Adipose tissue (tissue), 3 donors: ENCODE data around the gene PTDSS2. TPM values are rescaled to one million over a fixed set of nuclear protein-coding genes. Genes with fewer than 3 reads are reported as not detected.

Experiments used
- H3K27ac ChIP-seq: one replicate; pipeline ENCODE4 v1.5.1; 2013; ENCODE audit warnings: low read depth, low read length
- WGBS, 3 donors: extraction: QIAGEN DNeasy Blood & Tissue Kit; methylation state at CpG; one replicate each; pipeline ENCODE4 v1.1.7; 2013; 5-methylcytosine and 5-hydroxymethylcytosine counted together
- polyA plus RNA-seq, 3 donors: library from polyadenylated mRNA; stranded (reverse); fragments of 200-250 nt; gene quantifications; one replicate each; pipeline ENCODE4 v1.2.3, GENCODE V29; 2013
- donor health status: healthy with polysubstance abuse.
- donor health status: Bipolar disorder and iron deficiency.
- donor health status: healthy.

PTDSS2 gene
- polyA plus RNA-seq, 3 donors, result 18.1 to 23.4 (median 22.0) TPM

GRCh38 chr11:474914-475506, 24.9 kb downstream of the PTDSS2 start:
- no peak overlapping the region for H3K27ac ChIP-seq
- 96 to 98% (median 98%) methylated on average over 48 of the region's 48 CpGs for WGBS, 3 donors

DNA sequence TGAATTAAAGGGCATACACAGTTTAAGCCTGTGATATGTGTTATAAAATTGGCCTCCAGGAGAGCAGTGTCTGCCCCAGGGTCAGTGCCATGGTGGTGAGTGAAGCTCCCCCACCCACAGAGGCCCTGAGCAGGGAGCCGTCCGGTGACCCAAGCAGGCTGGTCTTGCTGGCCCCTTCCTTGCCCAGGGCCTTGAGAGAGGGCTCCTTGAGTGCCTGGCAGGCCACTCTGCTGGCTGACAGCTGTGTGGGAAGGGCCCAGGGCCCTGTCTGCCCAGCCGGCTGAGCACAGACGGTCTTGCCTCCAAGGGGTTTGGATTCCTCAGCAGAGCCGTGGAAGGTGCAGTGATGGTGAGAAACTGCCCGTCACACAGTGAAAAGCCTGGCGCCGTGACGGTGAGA, 25.9 kb downstream of the PTDSS2 start:
- no peak overlapping the region for H3K27ac ChIP-seq
- 93 to 96% (median 94%) methylated on average over 9 of the region's 9 CpGs for WGBS, 3 donors

DNA sequence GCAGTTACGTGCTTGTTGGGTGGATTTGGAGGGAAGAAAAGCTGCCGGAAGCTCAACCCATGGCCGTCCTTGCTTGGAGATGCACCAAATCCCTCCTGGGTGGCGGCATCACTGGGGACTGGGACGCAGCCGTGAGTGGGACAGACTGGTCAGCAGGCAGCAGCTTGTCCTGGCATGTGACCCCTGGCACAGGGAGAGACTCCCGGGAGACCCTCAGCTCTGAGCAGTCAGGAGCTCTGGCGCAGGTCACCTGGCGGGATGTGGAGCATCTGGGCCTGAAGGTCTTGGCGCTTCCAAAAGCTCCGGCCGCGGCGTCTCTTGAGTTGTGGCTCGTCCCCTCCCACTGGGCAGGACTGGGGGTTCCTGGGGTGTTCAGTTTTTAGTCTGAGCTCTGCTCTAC, 26.3 kb downstream of the PTDSS2 start:
- no peak overlapping the region for H3K27ac ChIP-seq
- 95 to 97% (median 96%) methylated on average over 15 of the region's 15 CpGs for WGBS, 3 donors

DNA sequence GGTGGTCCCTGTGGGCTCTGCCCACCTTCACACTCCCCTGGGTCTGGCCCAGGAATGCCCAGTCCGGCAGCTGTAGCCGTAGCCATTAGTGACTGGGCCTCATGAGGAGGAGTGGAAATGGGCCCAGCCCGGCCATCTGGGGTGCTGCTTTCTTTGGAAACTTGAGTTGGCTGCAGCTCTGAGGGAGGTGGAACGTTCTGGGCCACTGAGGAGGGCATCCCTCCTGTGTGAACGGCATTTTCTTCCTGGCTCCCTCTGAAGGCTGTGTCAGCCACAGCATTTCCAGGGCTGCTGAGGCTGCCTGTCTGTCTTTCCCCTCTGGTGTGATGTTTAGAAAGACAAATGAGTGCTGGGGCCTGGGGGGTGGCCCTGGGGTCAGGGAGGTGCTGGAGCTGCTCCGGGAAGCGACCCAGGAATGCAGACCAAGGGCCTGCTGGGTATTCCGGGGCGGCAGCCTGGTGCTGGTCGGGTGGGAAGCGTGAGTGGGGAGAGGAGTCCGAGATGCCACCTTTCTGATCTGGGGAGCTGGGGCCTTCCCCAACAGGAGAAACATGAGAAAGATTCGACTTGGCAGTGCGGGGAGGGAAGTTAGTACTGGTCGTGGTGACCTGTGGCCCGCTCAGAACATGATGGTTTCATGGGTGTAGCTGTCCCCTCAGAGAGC, 27.1 kb downstream of the PTDSS2 start:
- 74 to 87% (median 81%) methylated on average over 16 of the region's 16 CpGs for WGBS, 3 donors
- H3K27ac ChIP-seq, result no peak overlapping the region

- 90 to 96% (median 91%) methylated on average over 12 to 13 of the region's 13 CpGs for WGBS, 3 donors
- no peak overlapping the region for H3K27ac ChIP-seq
Observed at GRCh38 chr11:479311-479710, 29.2 kb downstream of the PTDSS2 start.

GRCh38 chr11:484616-485015, 34.5 kb downstream of the PTDSS2 start:
- whole genome bisulfite sequencing, 3 donors, result 96 to 98% (median 96%) methylated on average over 38 of the region's 38 CpGs
- no peak overlapping the region for H3K27ac ChIP-seq

DNA sequence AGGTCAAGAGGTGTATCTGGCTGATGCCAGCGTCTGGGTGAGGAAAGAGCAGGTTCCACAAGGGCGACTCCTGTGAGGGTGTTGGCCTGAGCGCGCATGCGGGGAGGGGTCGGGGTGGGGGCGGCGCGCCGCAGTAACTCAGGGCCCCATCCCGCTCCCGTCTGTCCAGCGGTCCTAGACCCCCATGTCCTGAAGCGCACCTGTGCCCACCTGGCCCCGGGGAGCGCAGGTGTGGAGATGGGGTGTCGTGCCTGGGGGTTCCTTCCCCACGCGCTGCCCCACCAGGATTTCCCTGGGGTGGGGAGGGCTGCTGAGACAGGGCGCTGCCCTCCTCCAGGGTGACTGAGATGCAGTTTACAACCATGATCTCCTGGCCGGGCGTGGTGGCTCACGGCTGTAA, 36.1 kb downstream of the PTDSS2 start:
- no peak overlapping the region for H3K27ac ChIP-seq
- WGBS, 3 donors, result 95 to 96% (median 96%) methylated on average over 22 to 23 of the region's 23 CpGs

GRCh38 chr11:487571-488021, 37.5 kb downstream of the PTDSS2 start:
- 85 to 91% (median 89%) methylated on average over 19 to 22 of the region's 22 CpGs for WGBS, 3 donors

GRCh38 chr11:488062-488461, 38.0 kb downstream of the PTDSS2 start:
- no peak overlapping the region for H3K27ac ChIP-seq
- WGBS, 3 donors, result 84 to 86% (median 84%) methylated on average over 25 of the region's 25 CpGs

More at GRCh38 chr11:487571-488021, 37.5 kb downstream of the PTDSS2 start:
- H3K27ac ChIP-seq, result no peak overlapping the region

DNA sequence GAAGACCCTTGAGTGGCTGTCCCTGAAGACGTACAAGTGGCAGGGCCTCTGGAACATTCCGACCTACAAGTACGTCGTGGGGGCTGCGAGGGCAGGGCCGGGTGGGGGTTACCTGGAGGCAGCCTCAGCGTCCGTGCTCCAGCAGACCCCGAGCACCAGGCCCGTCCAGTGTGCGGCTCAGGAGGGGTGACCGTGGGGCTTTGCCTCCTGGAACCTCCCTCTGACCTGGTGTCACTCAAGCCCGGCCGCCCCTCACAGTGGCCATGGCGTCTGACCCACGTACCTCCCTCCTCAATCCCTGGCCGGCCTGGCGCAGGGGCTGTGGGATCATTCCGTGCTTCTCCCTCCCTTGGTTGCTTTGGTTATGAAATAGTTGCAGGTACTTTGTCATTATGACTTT, 38.5 kb downstream of the PTDSS2 start:
- 87 to 94% (median 93%) methylated on average over 19 of the region's 19 CpGs for WGBS, 3 donors
- H3K27ac ChIP-seq, result no peak overlapping the region

DNA sequence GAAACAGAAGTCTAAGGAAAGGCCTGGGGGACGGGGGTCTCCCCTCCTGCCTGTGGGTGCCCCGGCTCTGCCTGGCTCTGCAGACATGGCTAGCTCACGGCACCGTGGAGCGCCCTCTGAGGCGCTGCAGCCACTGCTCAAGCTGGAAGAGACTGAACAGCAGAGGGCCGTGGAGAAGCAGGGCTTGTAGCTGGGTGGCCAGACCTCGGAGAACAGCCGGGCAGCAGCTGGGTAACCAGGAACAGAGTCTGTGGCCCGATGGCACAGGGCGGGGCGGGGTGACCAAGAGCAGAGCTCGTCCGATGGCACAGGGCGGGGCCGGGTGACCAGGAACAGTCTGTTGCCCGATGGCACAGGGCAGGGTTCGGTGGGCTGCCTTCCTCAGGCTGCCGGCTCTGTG, 38.9 kb downstream of the PTDSS2 start:
- WGBS, 3 donors, result 90 to 92% (median 90%) methylated on average over 19 of the region's 19 CpGs

DNA sequence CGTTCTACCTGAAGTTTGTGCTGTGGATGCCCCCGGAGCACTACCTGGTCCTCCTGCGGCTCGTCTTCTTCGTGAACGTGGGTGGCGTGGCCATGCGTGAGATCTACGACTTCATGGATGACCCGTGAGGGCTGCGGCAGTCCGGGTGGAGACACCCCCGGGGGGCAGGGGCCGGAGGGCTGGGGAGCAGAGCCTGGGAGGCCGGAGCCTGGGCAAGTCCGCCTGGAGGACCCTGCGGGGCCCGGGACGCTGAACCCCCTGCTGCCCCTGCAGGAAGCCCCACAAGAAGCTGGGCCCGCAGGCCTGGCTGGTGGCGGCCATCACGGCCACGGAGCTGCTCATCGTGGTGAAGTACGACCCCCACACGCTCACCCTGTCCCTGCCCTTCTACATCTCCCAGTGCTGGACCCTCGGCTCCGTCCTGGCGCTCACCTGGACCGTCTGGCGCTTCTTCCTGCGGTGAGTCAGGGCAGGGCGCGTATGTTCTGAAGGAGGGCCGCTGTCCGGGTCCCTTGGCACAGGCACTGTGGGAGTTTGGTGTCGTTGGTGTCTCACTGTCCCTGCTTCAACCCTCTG, 39.6 kb downstream of the PTDSS2 start:
- 95% methylated on average over 36 to 37 of the region's 37 CpGs for WGBS, 3 donors

More for the DNA sequence above, 38.9 kb downstream of the PTDSS2 start:
- H3K27ac ChIP-seq, result no peak overlapping the region

GRCh38 chr11:490186-490929, 40.3 kb downstream of the PTDSS2 start:
- 94 to 96% (median 95%) methylated on average over 38 of the region's 38 CpGs for WGBS, 3 donors
- no peak overlapping the region for H3K27ac ChIP-seq

More for the DNA sequence above, 39.6 kb downstream of the PTDSS2 start:
- no peak overlapping the region for H3K27ac ChIP-seq

DNA sequence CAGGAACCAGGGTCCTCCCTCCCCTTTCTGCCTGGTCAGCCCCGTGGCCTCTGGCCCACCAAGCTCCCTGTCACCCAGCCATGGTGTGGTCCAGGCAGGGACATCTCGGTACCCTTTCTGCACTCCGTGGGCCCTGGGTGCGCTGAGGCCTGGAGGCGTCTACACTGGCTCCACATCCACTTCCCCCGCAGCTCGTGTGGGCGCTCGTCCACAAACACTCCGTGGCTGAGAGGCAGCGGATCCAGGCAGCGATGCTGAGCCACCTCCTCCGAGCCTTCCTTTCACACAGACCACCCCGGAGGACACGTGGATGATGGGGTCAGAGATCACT, 40.8 kb downstream of the PTDSS2 start:
- no peak overlapping the region for H3K27ac ChIP-seq

GRCh38 chr11:491358-491757, 41.3 kb downstream of the PTDSS2 start:
- 88 to 93% (median 90%) methylated on average over 7 of the region's 7 CpGs for WGBS, 3 donors
- no peak overlapping the region for H3K27ac ChIP-seq

More for the DNA sequence above, 40.8 kb downstream of the PTDSS2 start:
- 88 to 96% (median 91%) methylated on average over 15 of the region's 15 CpGs for WGBS, 3 donors

- no peak overlapping the region for H3K27ac ChIP-seq
- 83 to 87% (median 85%) methylated on average over 32 of the region's 32 CpGs for WGBS, 3 donors
Observed at GRCh38 chr11:492427-493226, 42.5 kb downstream of the PTDSS2 start.

DNA sequence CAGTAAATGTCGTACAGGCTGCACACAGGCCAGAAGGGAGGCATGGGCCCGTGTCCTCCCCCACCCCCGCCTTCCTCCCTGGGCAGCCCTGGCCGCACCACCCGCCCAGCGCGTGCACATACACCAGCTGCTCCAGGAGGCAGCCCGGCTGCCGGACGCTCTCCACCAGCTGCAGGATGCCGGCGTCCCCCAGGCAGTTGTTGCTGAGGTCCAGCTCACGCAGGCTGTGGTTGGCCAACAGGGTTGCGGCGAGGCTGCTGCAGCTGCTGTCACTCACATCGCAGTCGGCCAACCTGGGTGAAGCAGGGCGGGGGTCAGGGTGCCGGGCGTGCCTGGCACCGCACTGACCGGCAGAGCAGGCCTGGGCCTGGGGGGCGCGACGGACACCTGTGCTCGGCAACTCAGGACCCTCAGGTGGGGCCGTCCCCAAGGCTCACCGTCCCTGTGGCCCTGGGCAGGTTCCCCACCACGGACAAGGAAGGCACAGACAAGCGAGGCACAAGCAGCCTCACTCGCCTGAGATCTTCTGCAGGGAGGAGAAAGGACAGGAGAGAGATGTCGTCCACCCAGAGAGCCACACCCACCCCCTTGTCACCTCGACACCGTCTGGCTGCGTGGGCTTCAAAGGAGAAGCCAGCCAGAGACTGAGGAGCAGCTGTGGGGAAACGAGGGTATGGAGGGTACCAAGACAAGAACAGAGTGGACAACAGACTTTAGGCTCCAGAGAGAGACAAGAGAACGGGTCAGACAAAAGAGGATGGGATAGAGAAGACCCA, 44.9 kb downstream of the PTDSS2 start:
- no peak overlapping the region for H3K27ac ChIP-seq
- WGBS, 3 donors, result 83 to 88% (median 84%) methylated on average over 32 to 37 of the region's 37 CpGs

GRCh38 chr11:495537-495931, 45.5 kb downstream of the PTDSS2 start:
- no peak overlapping the region for H3K27ac ChIP-seq
- 66 to 70% (median 66%) methylated on average over 10 of the region's 10 CpGs for WGBS, 3 donors
